Osteocyte (in vitro differentiated cells): Measurements from ENCODE around the gene FAT2. TPM values are rescaled to one million over a fixed set of nuclear protein-coding genes. Genes with fewer than 3 reads are reported as not detected.
"Not testable (repeated sequence)": the region's sequence is repeated elsewhere in the genome, so short reads cannot be mapped to it uniquely, and the experiment has no call there.

ENCODE experiments used
- DNase-seq: peaks from one replicate; pipeline ENCODE4 v3.0.0; 2021; ENCODE audit warnings: mixed read lengths; ENCODE audit not compliant: unreplicated experiment; ENCODE audit errors: extremely low spot score
- H3K27ac Mint-ChIP-seq: one replicate; pipeline ENCODE4 v1.8.0; 2021; ENCODE audit warnings: mild to moderate bottlenecking, mixed read lengths; ENCODE audit not compliant: unreplicated experiment
- H3K27me3 Mint-ChIP-seq: one replicate; pipeline ENCODE4 v1.8.0; 2021; ENCODE audit warnings: mixed read lengths; ENCODE audit not compliant: unreplicated experiment
- H3K36me3 Mint-ChIP-seq: one replicate; pipeline ENCODE4 v1.8.0; 2021; ENCODE audit warnings: mixed read lengths; ENCODE audit not compliant: unreplicated experiment
- H3K4me1 Mint-ChIP-seq: one replicate; pipeline ENCODE4 v1.8.0; 2021; ENCODE audit warnings: mixed read lengths; ENCODE audit not compliant: unreplicated experiment
- H3K4me3 Mint-ChIP-seq: one replicate; pipeline ENCODE4 v1.8.0; 2021; ENCODE audit warnings: mild to moderate bottlenecking, moderate library complexity, mixed read lengths; ENCODE audit not compliant: unreplicated experiment
- H3K9me3 Mint-ChIP-seq: one replicate; pipeline ENCODE4 v1.8.0; 2021; ENCODE audit warnings: mixed read lengths; ENCODE audit not compliant: unreplicated experiment
- CTCF ChIP-seq: fragments of 200-600 bp; sonication (generic); IDR thresholded peaks from 2 replicates; pipeline ENCODE4 v1.5.0; 2021; ENCODE audit warnings: antibody characterized with exemption, mild to moderate bottlenecking, moderate library complexity
- total RNA-seq: library from RNA; stranded (reverse); gene quantifications from 2 replicates; pipeline ENCODE4 v1.2.1, GENCODE V29; 2021

Gene FAT2
- total RNA-seq, 1 donor from 2014 or later = 30.1 TPM

- Mint-ChIP-seq H3K4me3 (no peak overlapping the region), H3K27me3 (no peaks in the 10 kb centered on the region), H3K9me3 (no peaks in the 10 kb centered on the region), H3K36me3 (peaks cover 4% of the 10 kb centered on the region), H3K4me1 (peaks cover 44% of the 10 kb centered on the region), H3K27ac (no peak overlapping the region)
- DNase-seq = no peak
- no peak for TF ChIP-seq CTCF
Observed at GRCh38 chr5:151581812-151582583, 9.1 kb downstream of the FAT2 start.

- DNase-seq = no peak
- no peaks in the 10 kb centered on the region for H3K9me3 Mint-ChIP-seq
- peaks cover 42% of the 10 kb centered on the region for H3K4me1 Mint-ChIP-seq
- TF ChIP-seq CTCF = no peak
- H3K27ac Mint-ChIP-seq = no peak overlapping the region
- H3K4me3 Mint-ChIP-seq = no peak overlapping the region
- no peaks in the 10 kb centered on the region for H3K27me3 Mint-ChIP-seq
- peaks cover 1% of the 10 kb centered on the region for H3K36me3 Mint-ChIP-seq
Observed at GRCh38 chr5:151581347-151581746, 9.8 kb downstream of the FAT2 start.

GRCh38 chr5:151580858-151581257 is 10.3 kb downstream of the FAT2 start:
- no peaks in the 10 kb centered on the region for H3K36me3 Mint-ChIP-seq
- no peak for TF ChIP-seq CTCF
- no peak for DNase-seq
- H3K9me3 Mint-ChIP-seq = no peaks in the 10 kb centered on the region
- H3K4me1 Mint-ChIP-seq = peaks cover 40% of the 10 kb centered on the region
- peaks cover 3% of the 10 kb centered on the region for H3K27me3 Mint-ChIP-seq
- no peak overlapping the region for H3K4me3 Mint-ChIP-seq
- no peak overlapping the region for H3K27ac Mint-ChIP-seq

GRCh38 chr5:151580239-151580638 is 10.9 kb downstream of the FAT2 start:
- H3K27ac Mint-ChIP-seq = no peak overlapping the region
- TF ChIP-seq CTCF = no peak
- no peak for DNase-seq
- H3K36me3 Mint-ChIP-seq = no peaks in the 10 kb centered on the region
- H3K27me3 Mint-ChIP-seq = peaks cover 4% of the 10 kb centered on the region
- no peaks in the 10 kb centered on the region for H3K9me3 Mint-ChIP-seq
- peaks cover 40% of the 10 kb centered on the region for H3K4me1 Mint-ChIP-seq
- no peak overlapping the region for H3K4me3 Mint-ChIP-seq

GRCh38 chr5:151579146-151579545 is 12.0 kb downstream of the FAT2 start:
- not testable (repeated sequence) for H3K4me3 Mint-ChIP-seq, H3K9me3 Mint-ChIP-seq, DNase-seq, H3K27me3 Mint-ChIP-seq, H3K36me3 Mint-ChIP-seq
- H3K27ac Mint-ChIP-seq = peak overlapping the region; percentile 63
- peaks cover 36% of the 10 kb centered on the region for H3K4me1 Mint-ChIP-seq
